Measurements from ENCODE around the gene ARL11.
A peak's percentile ranks its signal among the peaks of the same experiment; 100 is the strongest.
"Not testable (repeated sequence)": the region's sequence is repeated elsewhere in the genome, so short reads cannot be mapped to it uniquely, and the experiment has no call there.

ARL11 gene

GRCh38 chr13:49627831-49628652 lies at the start of gene ARL11:
TSS of gene ARL11 (plus strand) at chr13:49628507. CDS start at chr13:49630448, 1,941 bp downstream.
- peak; percentile 31 to 47 for DNase-seq (ENCODE audit: low read depth in 2 of 2)

- no peak for DNase-seq (ENCODE audit: low read depth in 2 of 2)
Measured at GRCh38 chr13:49579501-49579900, 48.8 kb upstream of the ARL11 start.

GRCh38 chr13:49580980-49581680 lies 47.2 kb upstream of the ARL11 start:
- DNase-seq (ENCODE audit: low read depth in 2 of 2): no peak

GRCh38 chr13:49584771-49585182 lies 43.5 kb upstream of the ARL11 start:
- DNase-seq (ENCODE audit: low read depth in 2 of 2): no peak

GRCh38 chr13:49585220-49586157 lies 42.8 kb upstream of the ARL11 start, which contains the start of gene RCBTB1:
TSS of gene RCBTB1 (minus strand) at chr13:49585558. CDS start at chr13:49567279, 18,279 bp downstream.
- peak; percentile 51 to 65 for DNase-seq (ENCODE audit: low read depth in 2 of 2)

- no peak for DNase-seq (ENCODE audit: low read depth in 2 of 2)
Measured at GRCh38 chr13:49586717-49587116, 41.6 kb upstream of the ARL11 start.

- no peak for DNase-seq (ENCODE audit: low read depth in 2 of 2)
Measured at GRCh38 chr13:49587311-49587847, 40.9 kb upstream of the ARL11 start.

GRCh38 chr13:49590714-49591113 lies 37.6 kb upstream of the ARL11 start:
- not testable (repeated sequence) for DNase-seq (ENCODE audit: low read depth in 2 of 2)

- DNase-seq (ENCODE audit: low read depth in 2 of 2): not testable (repeated sequence)
Measured at GRCh38 chr13:49593876-49594275, 34.4 kb upstream of the ARL11 start.

GRCh38 chr13:49594576-49594975 lies 33.7 kb upstream of the ARL11 start:
- no peak for DNase-seq (ENCODE audit: low read depth in 2 of 2)

GRCh38 chr13:49596221-49596620 lies 32.1 kb upstream of the ARL11 start:
- DNase-seq (ENCODE audit: low read depth in 2 of 2): no peak

GRCh38 chr13:49597043-49597641 lies 31.2 kb upstream of the ARL11 start:
- no peak for DNase-seq (ENCODE audit: low read depth in 2 of 2)

GRCh38 chr13:49602005-49602404 lies 26.3 kb upstream of the ARL11 start:
- no peak for DNase-seq (ENCODE audit: low read depth in 2 of 2)

GRCh38 chr13:49602615-49603014 lies 25.7 kb upstream of the ARL11 start:
- not testable (repeated sequence) for DNase-seq (ENCODE audit: low read depth in 2 of 2)

- no peak for DNase-seq (ENCODE audit: low read depth in 2 of 2)
Measured at GRCh38 chr13:49604570-49604969, 23.7 kb upstream of the ARL11 start.

- peak; percentile 69 to 73 for DNase-seq (ENCODE audit: low read depth in 2 of 2)
Measured at GRCh38 chr13:49606747-49607648, 21.3 kb upstream of the ARL11 start.

GRCh38 chr13:49607761-49608160 lies 20.5 kb upstream of the ARL11 start:
- no peak for DNase-seq (ENCODE audit: low read depth in 2 of 2)

- DNase-seq (ENCODE audit: low read depth in 2 of 2): no peak
Measured at GRCh38 chr13:49608651-49609331, 19.5 kb upstream of the ARL11 start.

- DNase-seq (ENCODE audit: low read depth in 2 of 2): no peak
Measured at GRCh38 chr13:49610176-49610575, 18.1 kb upstream of the ARL11 start.
